Measurements from ENCODE around the gene SSH2.

- TF ChIP-seq POLR2A (IDR thresholded peaks at IDR 0.05) (no peak), CTCF (IDR thresholded peaks at IDR 0.05) (no peak), POLR2AphosphoS5 (IDR thresholded peaks at IDR 0.05) (no peak), EP300 (IDR thresholded peaks at IDR 0.05) (no peak)
Measured at GRCh38 chr17:29698837-29699236, 231.2 kb downstream of the SSH2 start.
